Activated CD8-positive, alpha-beta T cell treated with anti-CD3 and anti-CD28 coated beads, Interleukin-2, amount 10 ng/mL, durations not matched to agents 7 days and 5 days (primary cell): ENCODE data around the gene ZNF662. TPM values are rescaled to one million over a fixed set of nuclear protein-coding genes. Genes with fewer than 3 reads are reported as not detected.
A peak's percentile ranks its signal among the peaks of the same experiment; 100 is the strongest.

Source experiments
- ATAC-seq: fragments of 150-1000 bp; cut with Tn5 transposase; one replicate; pipeline ENCODE4 v1.10.0; 2021; ENCODE audit warnings: moderate library complexity
- CTCF ChIA-PET: fragments of 350-600 bp; sonication (Branson Sonifier 250); formaldehyde crosslinking; loops from one replicate; lab custom pipeline; 2021; ENCODE audit warnings: antibody characterized with exemption; lab: Charles Lee
- POLR2A ChIA-PET: fragments of 350-600 bp; sonication (Branson Sonifier 250); formaldehyde crosslinking; loops from one replicate; lab custom pipeline; 2021; ENCODE audit warnings: antibody characterized with exemption; lab: Charles Lee
- DNase-seq: peaks from one replicate; pipeline ENCODE4 v3.0.0-alpha.2; 2020
- H3K27ac Mint-ChIP-seq: one replicate; pipeline ENCODE4 v1.8.0; 2021; ENCODE audit warnings: mild to moderate bottlenecking, mixed read lengths
- H3K27me3 Mint-ChIP-seq: one replicate; pipeline ENCODE4 v1.8.0; 2021; ENCODE audit warnings: low read depth, mixed read lengths
- H3K36me3 Mint-ChIP-seq: one replicate; pipeline ENCODE4 v1.8.0; 2021; ENCODE audit warnings: low read depth, mixed read lengths
- H3K4me1 Mint-ChIP-seq: one replicate; pipeline ENCODE4 v1.8.0; 2021; ENCODE audit warnings: low read depth, mixed read lengths
- H3K4me3 Mint-ChIP-seq: one replicate; pipeline ENCODE4 v1.8.0; 2021; ENCODE audit warnings: mild to moderate bottlenecking, mixed read lengths
- H3K9me3 Mint-ChIP-seq: one replicate; pipeline ENCODE4 v1.8.0; 2022; ENCODE audit warnings: mixed read lengths; ENCODE audit not compliant: insufficient read depth
- total RNA-seq, 2 experiments: library from RNA; stranded (reverse); gene quantifications; one replicate each; pipeline ENCODE4 v1.2.3, GENCODE V29; 2021

ZNF662 gene
- total RNA-seq = 1 to 10 TPM; 1.2 to 1.7 TPM

DNA sequence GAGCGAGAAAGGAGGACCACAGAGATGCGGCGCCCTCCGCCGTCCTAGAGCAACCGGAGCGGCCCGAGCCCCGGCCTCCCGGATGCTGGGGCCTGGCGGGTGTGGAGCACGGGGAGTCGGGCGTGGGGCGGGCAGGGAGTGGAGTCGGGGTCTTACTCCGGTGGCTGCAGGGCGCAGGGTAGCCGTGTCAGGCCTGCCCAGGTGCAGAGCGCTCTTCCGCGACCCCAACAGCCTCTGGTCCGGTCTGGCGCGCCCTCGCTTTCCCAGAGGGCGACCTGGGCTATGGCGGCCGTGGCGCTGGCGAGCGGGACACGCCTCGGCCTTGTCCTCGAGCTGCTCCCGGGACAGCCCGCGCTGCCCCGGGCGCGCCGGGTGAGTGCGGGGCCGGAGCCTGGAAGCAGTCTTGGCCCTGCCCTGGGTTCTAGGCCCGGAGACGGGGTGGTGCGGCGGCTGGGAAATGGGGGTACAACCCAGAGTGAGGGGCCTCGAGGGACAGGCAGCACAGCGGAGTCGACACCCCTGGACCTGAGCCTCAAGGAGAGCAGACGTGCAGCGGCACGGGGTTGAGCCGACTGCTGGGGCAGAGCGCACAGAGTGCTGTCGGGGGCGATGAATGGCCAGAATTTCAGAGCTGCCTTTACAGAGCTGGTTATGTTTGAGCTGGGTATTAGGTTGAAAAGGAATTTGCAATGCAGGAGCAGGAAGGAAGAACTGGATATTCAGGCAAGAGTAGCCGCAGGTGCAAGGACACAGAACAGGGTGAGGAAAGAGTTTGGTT lies at the start of gene ZNF662:
Gene ZNF662 (plus strand): TSS at position 73 of the 778 bp plus-strand sequence. CDS start 1,973 bp downstream, outside the sequence.
- CTCF ChIA-PET = interaction anchor here (0.6 to 0.8 kb wide), 2 partner anchors 26 to 1112 kb away, joined by 3 read pairs; no protein-coding TSS in a partner anchor
- ATAC-seq = peak; percentile 67
- DNase-seq = no peak
- H3K4me1 Mint-ChIP-seq = peaks cover 14% of the 10 kb centered on the region
- no peak within 1 kb of the TSS for H3K27ac Mint-ChIP-seq
- peaks cover 15% of the 10 kb centered on the region for H3K36me3 Mint-ChIP-seq
- peak within 1 kb of the TSS; percentile 63 for H3K4me3 Mint-ChIP-seq
- peaks cover 23% of the 10 kb centered on the region for H3K9me3 Mint-ChIP-seq
- peaks cover 31% of the 10 kb centered on the region for H3K27me3 Mint-ChIP-seq
- POLR2A ChIA-PET = no interaction called here

DNA sequence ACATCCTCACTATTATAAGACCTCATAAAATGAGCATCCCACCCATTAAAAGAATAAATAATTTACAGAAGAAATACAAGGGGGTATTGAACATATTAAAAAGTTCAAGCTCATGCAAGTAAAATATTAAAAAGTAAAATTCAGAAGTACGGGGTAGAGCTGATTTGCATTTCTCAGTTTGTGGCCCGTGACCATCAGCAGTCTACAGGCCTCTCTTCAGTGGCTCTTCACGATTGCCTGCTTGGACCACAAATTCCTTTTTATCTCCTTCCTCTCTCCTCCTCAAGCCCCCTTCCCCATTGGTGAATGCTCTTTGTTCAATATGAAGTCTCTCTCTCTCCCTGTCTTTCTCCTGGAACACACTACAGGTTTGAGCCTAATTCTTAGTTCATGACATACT lies 49.4 kb upstream of the ZNF662 start:
- ChIA-PET CTCF (interaction anchor here (1.2 to 1.7 kb wide), 2 partner anchors 17 to 25 kb away, joined by 5 to 6 read pairs; no protein-coding TSS in a partner anchor), POLR2A (no interaction called here)
- Mint-ChIP-seq H3K4me3 (no peak overlapping the region), H3K4me1 (no peaks in the 10 kb centered on the region), H3K27me3 (peaks cover 20% of the 10 kb centered on the region), H3K36me3 (no peaks in the 10 kb centered on the region), H3K27ac (no peak overlapping the region), H3K9me3 (no peaks in the 10 kb centered on the region)
- DNase-seq = no peak
- no peak for ATAC-seq

DNA sequence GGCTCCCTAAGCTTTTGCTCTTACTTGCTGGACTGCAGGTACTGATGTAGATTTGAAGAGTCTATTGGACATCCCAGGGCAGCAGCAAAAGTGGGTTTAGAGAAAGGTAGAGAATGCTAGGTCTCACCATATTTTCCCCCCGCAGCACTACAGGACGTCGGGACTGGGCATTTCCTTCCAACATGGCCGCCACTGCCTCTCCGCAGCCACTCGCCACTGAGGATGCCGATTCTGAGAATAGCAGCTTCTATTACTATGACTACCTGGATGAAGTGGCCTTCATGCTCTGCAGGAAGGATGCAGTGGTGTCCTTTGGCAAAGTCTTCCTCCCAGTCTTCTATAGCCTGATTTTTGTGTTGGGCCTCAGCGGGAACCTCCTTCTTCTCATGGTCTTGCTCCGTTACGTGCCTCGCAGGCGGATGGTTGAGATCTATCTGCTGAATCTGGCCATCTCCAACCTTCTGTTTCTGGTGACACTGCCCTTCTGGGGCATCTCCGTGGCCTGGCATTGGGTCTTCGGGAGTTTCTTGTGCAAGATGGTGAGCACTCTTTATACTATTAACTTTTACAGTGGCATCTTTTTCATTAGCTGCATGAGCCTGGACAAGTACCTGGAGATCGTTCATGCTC lies 41.5 kb upstream of the ZNF662 start:
- Mint-ChIP-seq H3K9me3 (no peaks in the 10 kb centered on the region), H3K27ac (no peak overlapping the region), H3K36me3 (no peaks in the 10 kb centered on the region), H3K27me3 (peaks cover 37% of the 10 kb centered on the region), H3K4me3 (no peak overlapping the region), H3K4me1 (no peaks in the 10 kb centered on the region)
- ChIA-PET POLR2A (no interaction called here), CTCF (no interaction called here)
- ATAC-seq = no peak
- no peak for DNase-seq

DNA sequence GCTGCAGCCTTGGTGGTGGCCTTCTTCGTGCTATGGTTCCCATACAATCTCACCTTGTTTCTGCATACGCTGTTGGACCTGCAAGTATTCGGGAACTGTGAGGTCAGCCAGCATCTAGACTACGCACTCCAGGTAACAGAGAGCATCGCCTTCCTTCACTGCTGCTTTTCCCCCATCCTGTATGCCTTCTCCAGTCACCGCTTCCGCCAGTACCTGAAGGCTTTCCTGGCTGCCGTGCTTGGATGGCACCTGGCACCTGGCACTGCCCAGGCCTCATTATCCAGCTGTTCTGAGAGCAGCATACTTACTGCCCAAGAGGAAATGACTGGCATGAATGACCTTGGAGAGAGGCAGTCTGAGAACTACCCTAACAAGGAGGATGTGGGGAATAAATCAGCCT lies 40.7 kb upstream of the ZNF662 start:
- H3K36me3 Mint-ChIP-seq = no peaks in the 10 kb centered on the region
- no peak for DNase-seq
- ChIA-PET CTCF (no interaction called here), POLR2A (no interaction called here)
- H3K4me1 Mint-ChIP-seq = no peaks in the 10 kb centered on the region
- ATAC-seq = no peak
- peaks cover 31% of the 10 kb centered on the region for H3K27me3 Mint-ChIP-seq
- H3K9me3 Mint-ChIP-seq = no peaks in the 10 kb centered on the region
- H3K27ac Mint-ChIP-seq = no peak overlapping the region
- H3K4me3 Mint-ChIP-seq = no peak overlapping the region

DNA sequence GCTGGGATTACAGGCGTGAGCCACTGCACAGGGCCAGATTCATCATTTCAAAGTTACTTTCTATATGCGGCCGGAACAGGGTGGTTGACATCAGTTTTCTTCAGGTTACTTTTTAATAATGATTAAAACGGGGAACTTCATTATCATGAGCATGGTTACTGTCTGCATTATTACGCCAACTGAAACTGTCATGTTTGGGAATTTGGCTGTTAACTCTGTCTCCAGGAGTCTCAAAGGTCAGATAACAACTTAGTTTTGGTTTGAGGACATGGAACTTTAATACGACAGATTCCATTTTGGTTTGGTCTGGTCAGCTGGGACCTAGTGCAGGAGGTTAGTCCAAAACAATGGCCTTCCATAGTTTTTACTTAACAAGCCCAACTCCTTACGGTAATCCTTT lies 38.8 kb upstream of the ZNF662 start:
- CTCF ChIA-PET = no interaction called here
- POLR2A ChIA-PET = no interaction called here
- DNase-seq (no peak), ATAC-seq (no peak)
- H3K9me3 Mint-ChIP-seq = no peaks in the 10 kb centered on the region
- no peaks in the 10 kb centered on the region for H3K4me1 Mint-ChIP-seq
- H3K27ac Mint-ChIP-seq = no peak overlapping the region
- H3K4me3 Mint-ChIP-seq = no peak overlapping the region
- H3K36me3 Mint-ChIP-seq = no peaks in the 10 kb centered on the region
- peaks cover 14% of the 10 kb centered on the region for H3K27me3 Mint-ChIP-seq

DNA sequence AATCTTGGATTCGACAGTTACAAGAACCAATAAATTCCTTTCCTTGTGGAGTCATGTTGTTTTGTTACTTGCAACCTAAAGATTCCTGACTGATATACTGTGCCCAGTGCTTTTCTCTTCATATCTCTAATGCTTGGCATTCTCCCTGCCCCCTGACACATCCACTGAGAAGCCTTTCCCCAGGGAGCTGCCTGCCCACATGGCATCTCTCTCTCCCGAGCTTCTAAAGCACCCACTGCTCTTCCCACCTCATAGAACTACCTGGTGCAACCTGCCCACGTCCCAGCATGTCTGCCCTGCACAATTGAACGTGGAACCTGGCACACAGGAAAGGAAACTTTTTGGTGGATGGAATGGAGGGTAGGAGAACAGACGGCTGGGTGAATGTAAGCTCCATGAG lies 37.1 kb upstream of the ZNF662 start:
- Mint-ChIP-seq H3K36me3 (no peaks in the 10 kb centered on the region), H3K27ac (no peak overlapping the region), H3K4me1 (peaks cover 1% of the 10 kb centered on the region), H3K27me3 (peaks cover 7% of the 10 kb centered on the region), H3K9me3 (no peaks in the 10 kb centered on the region), H3K4me3 (no peak overlapping the region)
- CTCF ChIA-PET = interaction anchor here (1.0 to 1.9 kb wide), 4 partner anchors 9 to 89 kb away, joined by 3 to 6 read pairs (median 6); no protein-coding TSS in a partner anchor
- POLR2A ChIA-PET = no interaction called here
- ATAC-seq (no peak), DNase-seq (no peak)

DNA sequence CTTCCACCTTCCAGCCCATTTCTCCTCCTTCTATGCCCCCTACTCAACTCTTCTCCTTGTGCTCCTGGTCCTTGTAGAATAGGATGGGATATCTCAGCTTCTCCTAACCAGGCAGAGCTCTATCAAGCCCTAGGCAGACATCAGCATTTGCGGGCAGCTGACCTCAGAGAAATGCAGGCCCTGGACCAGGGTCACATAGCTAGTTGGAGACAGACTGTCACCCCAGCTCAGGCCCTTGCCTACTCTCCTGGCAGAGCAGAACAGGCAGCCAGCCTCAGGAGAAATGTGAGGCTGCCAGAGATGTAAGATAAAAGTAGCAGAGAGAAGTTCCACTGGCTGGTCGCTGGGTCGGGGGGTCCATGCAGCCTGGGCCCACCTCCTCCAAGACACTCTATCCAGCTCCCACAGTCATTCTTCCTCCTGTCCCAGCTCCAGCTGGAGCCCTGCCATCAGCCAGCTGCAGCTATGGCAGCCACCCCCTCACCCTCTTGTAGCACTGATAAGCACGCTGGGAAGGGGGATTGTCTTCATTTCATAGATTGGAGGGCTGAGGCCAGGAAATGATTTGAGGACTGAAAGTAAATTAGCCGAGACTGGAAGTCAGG lies 34.2 kb upstream of the ZNF662 start:
- no peak for ATAC-seq
- H3K36me3 Mint-ChIP-seq = no peaks in the 10 kb centered on the region
- CTCF ChIA-PET = no interaction called here
- H3K27ac Mint-ChIP-seq = no peak overlapping the region
- no peaks in the 10 kb centered on the region for H3K9me3 Mint-ChIP-seq
- no peak for DNase-seq
- H3K4me1 Mint-ChIP-seq = peaks cover 4% of the 10 kb centered on the region
- no peak overlapping the region for H3K4me3 Mint-ChIP-seq
- H3K27me3 Mint-ChIP-seq = peaks cover 7% of the 10 kb centered on the region
- POLR2A ChIA-PET = no interaction called here

DNA sequence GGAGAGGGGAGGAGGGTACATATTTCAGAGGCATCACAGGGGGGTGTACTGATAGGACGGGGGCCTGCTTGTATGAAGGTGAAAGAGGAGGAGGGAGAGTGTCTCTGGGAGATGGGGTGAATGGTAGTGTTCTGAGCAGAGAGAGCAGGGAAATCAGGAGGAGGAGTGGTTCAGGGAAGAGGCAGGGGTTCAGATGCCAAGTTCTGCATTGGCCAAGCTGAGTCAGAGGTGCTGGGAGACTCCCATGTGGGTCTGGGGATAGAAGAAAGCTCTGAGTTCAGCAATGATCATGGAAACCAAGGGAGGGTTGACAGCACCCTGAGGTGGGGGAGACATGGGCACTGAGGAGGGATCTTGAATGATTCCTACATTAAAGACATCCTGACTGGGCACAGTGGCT lies 33.2 kb upstream of the ZNF662 start:
- Mint-ChIP-seq H3K4me3 (no peak overlapping the region), H3K27me3 (peaks cover 7% of the 10 kb centered on the region), H3K36me3 (no peaks in the 10 kb centered on the region), H3K27ac (no peak overlapping the region), H3K9me3 (no peaks in the 10 kb centered on the region), H3K4me1 (peaks cover 4% of the 10 kb centered on the region)
- DNase-seq = no peak
- ATAC-seq = no peak
- ChIA-PET CTCF (no interaction called here), POLR2A (interaction anchor here (0.7 kb wide), 1 partner anchor 9 kb away, joined by 3 read pairs; no protein-coding TSS in a partner anchor)

DNA sequence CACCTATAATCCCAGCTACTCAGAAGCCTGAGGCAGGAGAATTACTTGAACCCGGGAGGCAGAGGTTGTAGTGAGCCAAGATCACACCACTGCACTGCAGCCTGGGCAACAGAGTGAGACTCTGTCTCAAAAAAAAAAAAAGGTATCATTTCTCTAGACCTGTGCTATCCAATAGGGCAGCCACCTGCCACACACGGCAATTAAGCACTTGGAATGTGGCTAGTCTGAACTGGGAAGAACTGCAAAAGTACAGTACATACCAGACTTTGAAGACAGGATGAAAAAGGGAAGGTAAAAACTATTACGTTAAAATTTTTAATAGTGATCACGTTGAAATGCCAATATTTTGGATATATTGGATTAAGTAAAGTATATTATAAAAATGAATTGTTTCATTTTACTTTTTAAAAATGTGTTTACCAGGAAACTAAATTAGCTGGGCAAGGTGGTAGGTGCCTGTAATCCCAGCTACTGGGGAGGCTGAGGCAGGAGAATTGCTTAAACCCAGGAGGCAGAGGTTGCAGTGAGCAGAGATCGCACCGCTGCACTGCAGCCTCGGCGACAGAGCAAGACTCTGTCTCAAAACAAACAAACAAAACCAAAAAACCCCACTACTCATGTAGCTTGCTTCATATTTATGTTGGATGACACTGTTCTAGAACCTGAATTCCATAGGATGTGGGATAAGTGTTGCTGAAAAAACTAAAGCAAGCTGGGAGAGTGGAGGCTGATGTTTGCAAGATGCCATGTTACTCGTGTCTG lies 32.5 kb upstream of the ZNF662 start:
- ATAC-seq = no peak
- H3K4me3 Mint-ChIP-seq = no peak overlapping the region

DNA sequence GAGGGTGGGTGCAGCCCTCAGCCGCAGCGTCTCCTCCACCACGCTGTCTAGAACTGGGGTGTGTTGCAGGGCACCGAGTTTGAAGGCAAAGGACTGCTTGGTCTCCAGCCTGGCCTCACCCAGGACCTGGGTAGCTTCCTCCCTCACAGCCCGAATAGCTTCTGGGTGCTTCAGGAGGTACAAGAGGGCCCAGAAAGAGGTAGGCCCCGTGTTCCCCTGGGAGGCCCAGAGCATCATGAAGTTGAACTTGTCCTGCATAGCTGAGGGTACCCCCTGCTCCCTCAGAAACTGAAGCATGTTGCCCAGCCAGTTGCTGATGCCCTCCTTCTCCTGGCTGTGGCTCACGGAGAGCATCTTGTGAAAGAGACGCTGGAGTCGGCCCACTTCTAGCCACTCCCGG lies 31.2 kb upstream of the ZNF662 start:
- ChIA-PET POLR2A (no interaction called here), CTCF (no interaction called here)
- no peak overlapping the region for H3K27ac Mint-ChIP-seq
- no peak overlapping the region for H3K4me3 Mint-ChIP-seq
- H3K4me1 Mint-ChIP-seq = peaks cover 4% of the 10 kb centered on the region
- peaks cover 17% of the 10 kb centered on the region for H3K27me3 Mint-ChIP-seq
- ATAC-seq = peak; percentile 30
- no peaks in the 10 kb centered on the region for H3K36me3 Mint-ChIP-seq
- DNase-seq = no peak
- no peaks in the 10 kb centered on the region for H3K9me3 Mint-ChIP-seq

More for the DNA sequence above, 32.5 kb upstream of the ZNF662 start:
- Mint-ChIP-seq H3K27ac (no peak overlapping the region), H3K9me3 (no peaks in the 10 kb centered on the region), H3K27me3 (peaks cover 8% of the 10 kb centered on the region), H3K4me1 (peaks cover 4% of the 10 kb centered on the region), H3K36me3 (no peaks in the 10 kb centered on the region)
- DNase-seq = no peak
- ChIA-PET CTCF (no interaction called here), POLR2A (no interaction called here)

DNA sequence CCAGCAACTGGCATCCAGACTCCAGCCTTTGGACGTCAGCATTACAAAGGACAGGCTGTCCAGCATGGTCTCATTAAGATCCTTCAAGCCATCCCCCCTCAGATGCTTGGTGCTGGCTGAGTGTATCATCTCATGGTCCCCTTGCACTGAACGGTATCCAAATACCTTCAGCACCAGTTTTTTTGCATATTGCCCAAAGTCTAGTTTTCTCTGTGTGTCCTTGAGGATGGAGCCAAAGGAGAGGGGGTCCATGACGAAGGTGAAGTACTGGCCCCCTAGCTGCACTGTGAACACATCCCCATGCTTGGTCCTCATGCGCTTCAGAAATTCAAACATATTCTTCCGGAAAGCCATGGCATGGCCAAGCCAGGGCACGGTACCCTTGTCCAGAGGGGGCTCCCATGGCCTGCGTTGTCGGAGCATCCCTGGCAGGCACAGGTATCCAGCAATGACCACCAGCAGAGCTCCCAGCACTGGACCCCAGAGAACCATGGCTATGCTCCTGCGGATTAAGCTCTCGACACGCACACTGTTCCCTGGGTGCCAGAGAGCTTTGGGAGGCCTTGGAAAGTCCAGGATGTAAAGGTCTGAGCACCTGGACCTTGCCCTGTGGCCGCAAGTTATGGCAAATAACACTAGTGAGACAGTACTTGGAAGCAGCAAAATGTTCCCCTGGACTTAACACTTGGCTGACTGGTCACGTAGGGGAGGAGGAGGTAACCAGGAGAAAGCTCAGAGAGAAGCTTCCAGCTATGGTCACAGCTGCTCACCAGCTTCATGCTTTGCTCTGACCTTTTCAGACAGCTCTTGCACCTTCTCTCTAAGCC lies 30.4 kb upstream of the ZNF662 start, which contains the start of gene CYP8B1:
Gene CYP8B1 (minus strand): TSS at position 555 of the 827 bp plus-strand sequence. CDS start 63 bp downstream, at position 492.
- Mint-ChIP-seq H3K4me3 (no peak within 1 kb of the TSS), H3K4me1 (peaks cover 7% of the 10 kb centered on the region), H3K27ac (no peak within 1 kb of the TSS), H3K9me3 (no peaks in the 10 kb centered on the region), H3K27me3 (peaks cover 19% of the 10 kb centered on the region), H3K36me3 (no peaks in the 10 kb centered on the region)
- CTCF ChIA-PET = interaction anchor here (1.5 kb wide), 1 partner anchor 45 kb away, joined by 3 read pairs; no protein-coding TSS in a partner anchor
- POLR2A ChIA-PET = no interaction called here
- ATAC-seq (no peak), DNase-seq (no peak)
